Activated CD8-positive, alpha-beta memory T cell treated with anti-CD3 and anti-CD28 coated beads for 4 hours (primary cell): ENCODE data around the gene KIF26B.

Experiments
- DNase-seq, 2 donors: peaks; one replicate each; pipeline ENCODE4 v3.0.0-alpha.2; 2020; ENCODE audit warnings: low read depth in 2 of 2

Gene KIF26B

GRCh38 chr1:245209658-245210435 lies 55.1 kb downstream of the KIF26B start:
- DNase-seq, result no peak

- DNase-seq, result no peak
Measured at GRCh38 chr1:245211035-245211749, 56.4 kb downstream of the KIF26B start.

GRCh38 chr1:245211761-245212160 lies 57.0 kb downstream of the KIF26B start:
- DNase-seq, result no peak

- DNase-seq, result no peak
Measured at GRCh38 chr1:245212221-245212710, 57.5 kb downstream of the KIF26B start.

- DNase-seq, result no peak
Measured at GRCh38 chr1:245213066-245213831, 58.5 kb downstream of the KIF26B start.

- DNase-seq, result no peak
Measured at GRCh38 chr1:245215071-245215470, 60.3 kb downstream of the KIF26B start.

- DNase-seq, result no peak
Measured at GRCh38 chr1:245216366-245217115, 61.8 kb downstream of the KIF26B start.

- DNase-seq, result no peak
Measured at GRCh38 chr1:245217853-245218608, 63.2 kb downstream of the KIF26B start.

- DNase-seq, result no peak
Measured at GRCh38 chr1:245220381-245220985, 65.7 kb downstream of the KIF26B start.

GRCh38 chr1:245221805-245222204 lies 67.0 kb downstream of the KIF26B start:
- no peak for DNase-seq

GRCh38 chr1:245222931-245223595 lies 68.3 kb downstream of the KIF26B start:
- DNase-seq, result no peak

GRCh38 chr1:245225322-245226202 lies 70.8 kb downstream of the KIF26B start:
- DNase-seq, result no peak

- DNase-seq, result no peak
Measured at GRCh38 chr1:245226203-245226499, 71.4 kb downstream of the KIF26B start.

- DNase-seq, result no peak
Measured at GRCh38 chr1:245229051-245229450, 74.3 kb downstream of the KIF26B start.

- DNase-seq, result no peak
Measured at GRCh38 chr1:245232931-245233330, 78.1 kb downstream of the KIF26B start.

- DNase-seq, result no peak
Measured at GRCh38 chr1:245234217-245235081, 79.7 kb downstream of the KIF26B start.

- no peak for DNase-seq
Measured at GRCh38 chr1:245235156-245235555, 80.4 kb downstream of the KIF26B start.

- no peak for DNase-seq
Measured at GRCh38 chr1:245240648-245241165, 85.9 kb downstream of the KIF26B start.
